Neural cell (in vitro differentiated cells): ENCODE data around the gene ZNF438. TPM values are rescaled to one million over a fixed set of nuclear protein-coding genes. Genes with fewer than 3 reads are reported as not detected.

Source experiments
- H2AFZ ChIP-seq: fragments of 200-600, 300-800 bp; sonication (generic), shearing (Covaris generic); 2 replicates; pipeline ENCODE4 v1.6.0; 2014; ENCODE audit warnings: low read depth, mild to moderate bottlenecking, antibody characterized with exemption, low read length, moderate library complexity
- H3F3A ChIP-seq: fragments of 200-600 bp; shearing (Covaris generic); 2 replicates; pipeline ENCODE4 v1.6.1; 2016; ENCODE audit warnings: mild to moderate bottlenecking, moderate library complexity, mixed read lengths, antibody characterized with exemption, low read length; ENCODE audit not compliant: insufficient read depth, poor library complexity, severe bottlenecking
- H3K27ac ChIP-seq: fragments of 200-600, 300-800 bp; sonication (generic), shearing (Covaris generic); 2 replicates; pipeline ENCODE4 v1.5.1; 2014; ENCODE audit warnings: mild to moderate bottlenecking, low read length, moderate library complexity
- H3K27me3 ChIP-seq: fragments of 300-800, 200-600 bp; sonication (generic), shearing (Covaris generic); 2 replicates; pipeline ENCODE4 v1.6.0; 2014; ENCODE audit warnings: mild to moderate bottlenecking, low read depth, low read length, moderate library complexity; ENCODE audit not compliant: insufficient read depth
- H3K36me3 ChIP-seq: fragments of 300-800, 200-600 bp; sonication (generic), shearing (Covaris generic); 2 replicates; pipeline ENCODE4 v1.5.1; 2014; ENCODE audit warnings: mild to moderate bottlenecking, antibody characterized with exemption, low read length, moderate library complexity; ENCODE audit not compliant: insufficient read depth
- H3K4me2 ChIP-seq: fragments of 300-800, 200-600 bp; sonication (generic), shearing (Covaris generic); 2 replicates; pipeline ENCODE4 v1.6.0; 2014; ENCODE audit warnings: mild to moderate bottlenecking, low read length
- H3K4me3 ChIP-seq: fragments of 300-800, 200-600 bp; sonication (generic), shearing (Covaris generic); 2 replicates; pipeline ENCODE4 v1.5.1; 2014; ENCODE audit warnings: mild to moderate bottlenecking, low read length, moderate library complexity
- H3K79me2 ChIP-seq: fragments of 200-600 bp; shearing (Covaris generic); replicated peaks from 2 replicates; pipeline ENCODE4 v1.6.0; 2014; ENCODE audit warnings: mild to moderate bottlenecking, low read length, moderate library complexity; ENCODE audit not compliant: insufficient read depth
- H3K9ac ChIP-seq: fragments of 300-800, 200-600 bp; sonication (generic), shearing (Covaris generic); 2 replicates; pipeline ENCODE4 v1.6.1; 2016; ENCODE audit warnings: mild to moderate bottlenecking, low read length, mixed read lengths
- H3K9me2 ChIP-seq: fragments of 200-600 bp; shearing (Covaris generic); 2 replicates; pipeline ENCODE4 v1.6.1; 2016; ENCODE audit warnings: mild to moderate bottlenecking, low read length, mixed read lengths; ENCODE audit not compliant: insufficient read depth
- H3K9me3 ChIP-seq: fragments of 200-600, 300-800 bp; sonication (generic), shearing (Covaris generic); 2 replicates; pipeline ENCODE4 v1.6.1; 2016; ENCODE audit warnings: mild to moderate bottlenecking, mixed run types, low read length, moderate library complexity, mixed read lengths
- H4K20me1 ChIP-seq: fragments of 200-600 bp; shearing (Covaris generic); 2 replicates; pipeline ENCODE4 v1.6.1; 2016; ENCODE audit warnings: mild to moderate bottlenecking, mixed run types; ENCODE audit not compliant: insufficient read depth
- CTCF ChIP-seq: fragments of 450-650 bp; IDR thresholded peaks from 2 replicates; pipeline ENCODE4 v1.5.1; 2014; ENCODE audit warnings: antibody characterized with exemption, mild to moderate bottlenecking, moderate library complexity; ENCODE audit not compliant: poor library complexity, severe bottlenecking
- EP300 ChIP-seq: fragments of 450-650 bp; conservative IDR thresholded peaks from 2 replicates; pipeline ENCODE4 v1.6.1; 2014; ENCODE audit warnings: antibody characterized with exemption, mild to moderate bottlenecking, moderate library complexity; ENCODE audit not compliant: poor library complexity, severe bottlenecking
- EZH2 ChIP-seq: fragments of 200-600, 300-800 bp; shearing (Covaris generic), sonication (generic); IDR thresholded peaks from 2 replicates; pipeline ENCODE4 v1.6.1; 2014; ENCODE audit warnings: antibody characterized with exemption, low read length, borderline replicate concordance, mild to moderate bottlenecking; ENCODE audit not compliant: insufficient read depth, poor library complexity, severe bottlenecking
- MXI1 ChIP-seq: fragments of 450-650 bp; conservative IDR thresholded peaks from 2 replicates; pipeline ENCODE4 v1.6.1; 2014; ENCODE audit warnings: antibody characterized with exemption, mild to moderate bottlenecking; ENCODE audit not compliant: poor library complexity, severe bottlenecking
- POLR2AphosphoS5 ChIP-seq: IDR thresholded peaks from 2 replicates; pipeline ENCODE4 v1.6.1; 2012
- RAD21 ChIP-seq: fragments of 450-650 bp; conservative IDR thresholded peaks from 2 replicates; pipeline ENCODE4 v1.6.1; 2014; ENCODE audit warnings: antibody characterized with exemption, mild to moderate bottlenecking, moderate library complexity
- REST ChIP-seq: IDR thresholded peaks from 2 replicates; pipeline ENCODE4 v1.6.1; 2012; ENCODE audit warnings: borderline replicate concordance
- SMC3 ChIP-seq: fragments of 450-650 bp; conservative IDR thresholded peaks from 2 replicates; pipeline ENCODE4 v1.6.1; 2014; ENCODE audit warnings: antibody characterized with exemption, mild to moderate bottlenecking, moderate library complexity; ENCODE audit not compliant: poor library complexity
- TAF1 ChIP-seq: IDR thresholded peaks from 2 replicates; pipeline ENCODE4 v1.6.1; 2012; ENCODE audit warnings: low read depth
- polyA plus RNA-seq: library from polyadenylated mRNA; depleted of rRNA; stranded (reverse); fragments of >200 nt; gene quantifications from 2 replicates; pipeline ENCODE4 v1.2.3, GENCODE V29; 2014

The ZNF438 gene
- polyA plus RNA-seq, 1 donor from 2014 or later: 0.78 TPM

- Histone ChIP-seq H3K9ac (no peak overlapping the region), H3K36me3 (no peaks in the 10 kb centered on the region), H2AFZ (no peak overlapping the region), H3K4me3 (no peak overlapping the region), H3K27me3 (no peaks in the 10 kb centered on the region), H3K9me3 (no peaks in the 10 kb centered on the region), H3K79me2 (no peaks in the 10 kb centered on the region), H3K27ac (no peak overlapping the region), H3K9me2 (no peaks in the 10 kb centered on the region), H3K4me2 (no peak overlapping the region), H3F3A (no peaks in the 10 kb centered on the region), H4K20me1 (no peaks in the 10 kb centered on the region)
- no peak for TF ChIP-seq SMC3
- no peak for TF ChIP-seq REST
- TF ChIP-seq CTCF: no peak
- TF ChIP-seq TAF1: no peak
- TF ChIP-seq EZH2: no peak
- TF ChIP-seq MXI1: no peak
- no peak for TF ChIP-seq RAD21
- no peak for TF ChIP-seq POLR2AphosphoS5
- no peak for TF ChIP-seq EP300
Measured at GRCh38 chr10:30842185-30842584, 189.5 kb downstream of the ZNF438 start.

- no peaks in the 10 kb centered on the region for H3F3A ChIP-seq
- H4K20me1 ChIP-seq: no peaks in the 10 kb centered on the region
- H3K9me3 ChIP-seq: no peaks in the 10 kb centered on the region
- H3K4me2 ChIP-seq: no peak overlapping the region
- no peaks in the 10 kb centered on the region for H3K27me3 ChIP-seq
- H3K27ac ChIP-seq: no peak overlapping the region
- TF ChIP-seq REST (no peak), EP300 (no peak), SMC3 (no peak), EZH2 (no peak), RAD21 (no peak), CTCF (no peak), MXI1 (no peak), TAF1 (no peak), POLR2AphosphoS5 (no peak)
- H2AFZ ChIP-seq: no peak overlapping the region
- no peaks in the 10 kb centered on the region for H3K9me2 ChIP-seq
- H3K9ac ChIP-seq: no peak overlapping the region
- H3K36me3 ChIP-seq: no peaks in the 10 kb centered on the region
- H3K79me2 ChIP-seq: no peaks in the 10 kb centered on the region
- no peak overlapping the region for H3K4me3 ChIP-seq
Measured at GRCh38 chr10:30840395-30841050, 191.1 kb downstream of the ZNF438 start.
